KMS-11 (cell line): ENCODE data around the gene CDH22.

Experiments used
- H2AFZ ChIP-seq: fragments of 200-600 bp; sonication (generic); 2 replicates; pipeline ENCODE4 v1.6.1; 2016; ENCODE audit warnings: antibody characterized with exemption, mixed run types, low read depth
- H3K27ac ChIP-seq: fragments of 200-600 bp; sonication (generic); 2 replicates; pipeline ENCODE4 v1.6.1; 2016; ENCODE audit warnings: mild to moderate bottlenecking, mixed run types
- H3K27me3 ChIP-seq: fragments of 200-600 bp; sonication (generic); 2 replicates; pipeline ENCODE4 v1.6.1; 2017; ENCODE audit warnings: mild to moderate bottlenecking, low read depth, mixed run types, moderate library complexity; ENCODE audit not compliant: insufficient read depth
- H3K36me3 ChIP-seq: fragments of 200-600 bp; sonication (generic); 2 replicates; pipeline ENCODE4 v1.6.1; 2017; ENCODE audit warnings: mild to moderate bottlenecking, mixed run types; ENCODE audit not compliant: insufficient read depth
- H3K4me1 ChIP-seq: fragments of 200-600 bp; sonication (generic); 2 replicates; pipeline ENCODE4 v1.6.1; 2016; ENCODE audit warnings: mild to moderate bottlenecking, low read depth, mixed run types; ENCODE audit not compliant: poor library complexity, severe bottlenecking
- H3K4me2 ChIP-seq: fragments of 200-600 bp; sonication (generic); 2 replicates; pipeline ENCODE4 v1.7.0; 2016; ENCODE audit warnings: mild to moderate bottlenecking, mixed run types
- H3K4me3 ChIP-seq: fragments of 200-600 bp; sonication (generic); IDR thresholded peaks from 2 replicates; pipeline ENCODE4 v1.6.1; 2017; ENCODE audit warnings: low read depth, low read length, mixed read lengths; ENCODE audit not compliant: insufficient read depth
- H3K79me2 ChIP-seq: fragments of 200-600 bp; sonication (generic); 2 replicates; pipeline ENCODE4 v1.6.1; 2016; ENCODE audit warnings: low read depth, mixed run types; ENCODE audit not compliant: insufficient read depth
- H3K9ac ChIP-seq: fragments of 200-600 bp; sonication (generic); 2 replicates; pipeline ENCODE4 v1.6.1; 2016; ENCODE audit warnings: mild to moderate bottlenecking, mixed run types
- H4K20me1 ChIP-seq: fragments of 200-600 bp; sonication (generic); 2 replicates; pipeline ENCODE4 v1.6.1; 2016; ENCODE audit warnings: mild to moderate bottlenecking, mixed run types; ENCODE audit not compliant: insufficient read depth
- TF ChIP-seq, protein P1 (sequence below): fragments of 200-600 bp; sonication (generic); conservative IDR thresholded peaks from 2 replicates; pipeline ENCODE4 v1.6.1; 2017; ENCODE audit warnings: low read depth, mild to moderate bottlenecking, antibody characterized with exemption, low read length, moderate library complexity, mixed read lengths

Gene CDH22

DNA sequence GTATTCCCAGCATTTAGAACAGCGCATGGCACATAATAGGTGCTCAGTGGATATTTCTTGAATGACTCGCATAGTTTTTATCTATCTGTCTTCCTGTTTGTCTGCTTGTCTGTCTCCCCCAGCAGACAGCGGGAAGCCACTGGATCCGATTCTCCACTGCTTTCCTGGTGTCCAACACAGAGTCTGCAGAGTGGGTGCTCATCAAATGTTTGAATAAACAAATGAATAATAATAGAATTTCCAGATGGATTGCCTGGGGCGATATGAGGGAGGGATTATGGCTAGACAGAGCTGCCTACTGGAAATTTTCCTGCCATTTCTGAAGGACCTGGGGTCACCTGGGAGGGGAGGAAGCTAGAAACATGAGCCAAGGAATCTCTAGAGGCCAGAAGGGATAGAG lies 18.9 kb downstream of the CDH22 start:
- Histone ChIP-seq H4K20me1 (no peaks in the 10 kb centered on the region), H3K27me3 (peaks cover 94% of the 10 kb centered on the region), H3K4me1 (no peaks in the 10 kb centered on the region), H3K4me3 (no peak overlapping the region), H3K27ac (no peak overlapping the region), H3K79me2 (no peaks in the 10 kb centered on the region), H2AFZ (no peak overlapping the region), H3K9ac (no peak overlapping the region), H3K36me3 (no peaks in the 10 kb centered on the region), H3K4me2 (no peak overlapping the region)
- TF ChIP-seq, protein P1, sequence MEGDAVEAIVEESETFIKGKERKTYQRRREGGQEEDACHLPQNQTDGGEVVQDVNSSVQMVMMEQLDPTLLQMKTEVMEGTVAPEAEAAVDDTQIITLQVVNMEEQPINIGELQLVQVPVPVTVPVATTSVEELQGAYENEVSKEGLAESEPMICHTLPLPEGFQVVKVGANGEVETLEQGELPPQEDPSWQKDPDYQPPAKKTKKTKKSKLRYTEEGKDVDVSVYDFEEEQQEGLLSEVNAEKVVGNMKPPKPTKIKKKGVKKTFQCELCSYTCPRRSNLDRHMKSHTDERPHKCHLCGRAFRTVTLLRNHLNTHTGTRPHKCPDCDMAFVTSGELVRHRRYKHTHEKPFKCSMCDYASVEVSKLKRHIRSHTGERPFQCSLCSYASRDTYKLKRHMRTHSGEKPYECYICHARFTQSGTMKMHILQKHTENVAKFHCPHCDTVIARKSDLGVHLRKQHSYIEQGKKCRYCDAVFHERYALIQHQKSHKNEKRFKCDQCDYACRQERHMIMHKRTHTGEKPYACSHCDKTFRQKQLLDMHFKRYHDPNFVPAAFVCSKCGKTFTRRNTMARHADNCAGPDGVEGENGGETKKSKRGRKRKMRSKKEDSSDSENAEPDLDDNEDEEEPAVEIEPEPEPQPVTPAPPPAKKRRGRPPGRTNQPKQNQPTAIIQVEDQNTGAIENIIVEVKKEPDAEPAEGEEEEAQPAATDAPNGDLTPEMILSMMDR: no peak

DNA sequence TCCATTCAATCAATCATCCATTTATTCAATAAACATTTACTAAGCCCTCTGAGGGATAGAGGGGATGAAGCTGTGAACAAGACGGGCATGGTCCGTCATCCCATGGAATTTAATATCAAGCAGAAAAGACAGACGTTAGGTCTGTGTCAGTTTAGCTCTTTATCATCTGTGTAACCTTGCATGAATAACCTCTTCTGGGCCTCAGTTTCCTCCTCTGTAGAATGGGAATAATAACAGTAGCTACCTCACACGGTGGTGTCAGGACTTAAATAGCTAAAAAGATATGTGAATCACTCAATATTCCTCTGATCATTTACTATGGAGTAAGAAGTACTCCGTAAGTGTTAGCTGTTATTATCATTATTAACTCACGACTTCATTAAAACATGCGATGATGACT lies 21.3 kb downstream of the CDH22 start:
- Histone ChIP-seq H4K20me1 (no peaks in the 10 kb centered on the region), H3K27ac (no peak overlapping the region), H3K4me3 (no peak overlapping the region), H2AFZ (no peak overlapping the region), H3K36me3 (no peaks in the 10 kb centered on the region), H3K4me1 (no peaks in the 10 kb centered on the region), H3K79me2 (no peaks in the 10 kb centered on the region), H3K4me2 (no peak overlapping the region), H3K9ac (no peak overlapping the region), H3K27me3 (peaks cover 95% of the 10 kb centered on the region)
- TF ChIP-seq, protein P1: no peak

DNA sequence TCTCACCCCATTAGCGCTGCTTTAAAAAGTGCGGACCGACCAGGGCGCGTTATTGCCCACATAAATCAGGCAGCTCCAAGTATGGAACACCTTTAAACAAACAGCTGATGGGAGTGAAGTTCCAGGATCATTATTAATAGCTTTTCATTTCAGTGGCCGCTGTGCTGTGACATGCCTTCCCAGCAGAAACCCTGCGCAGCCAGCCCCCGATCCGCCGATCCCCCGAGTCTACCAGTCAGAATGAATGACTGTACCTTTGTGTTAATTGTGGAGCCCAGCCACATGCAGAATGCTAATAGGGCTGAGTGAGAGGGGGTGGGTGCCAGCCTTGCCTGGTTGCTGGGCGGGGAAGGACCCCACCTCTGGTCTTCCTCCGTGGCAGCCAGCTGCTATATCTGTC lies 21.9 kb downstream of the CDH22 start:
- Histone ChIP-seq H4K20me1 (no peaks in the 10 kb centered on the region), H3K27ac (no peak overlapping the region), H3K4me1 (no peaks in the 10 kb centered on the region), H3K4me3 (no peak overlapping the region), H2AFZ (no peak overlapping the region), H3K9ac (no peak overlapping the region), H3K36me3 (no peaks in the 10 kb centered on the region), H3K4me2 (no peak overlapping the region), H3K79me2 (no peaks in the 10 kb centered on the region), H3K27me3 (peaks cover 96% of the 10 kb centered on the region)
- TF ChIP-seq, protein P1: no peak

DNA sequence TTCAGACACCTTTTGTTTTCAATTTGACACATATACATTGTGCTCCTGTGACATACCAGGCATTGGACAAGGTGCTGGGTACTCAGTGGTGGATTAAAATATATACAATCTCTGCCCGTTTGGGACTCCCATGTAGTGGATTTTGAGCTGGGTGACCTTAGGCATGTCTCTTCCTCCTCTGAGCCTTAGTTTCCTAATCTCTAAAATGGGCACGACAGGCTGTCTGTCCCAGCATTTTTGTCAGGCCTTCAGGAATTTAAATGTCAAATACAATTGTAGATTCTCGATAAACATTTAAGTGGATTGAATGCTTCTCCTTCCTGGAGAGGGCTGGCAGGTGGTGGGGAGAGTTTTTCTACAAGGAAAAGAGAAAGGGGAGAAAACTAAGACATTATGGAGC lies 22.6 kb downstream of the CDH22 start:
- Histone ChIP-seq H3K36me3 (no peaks in the 10 kb centered on the region), H3K4me1 (no peaks in the 10 kb centered on the region), H3K79me2 (no peaks in the 10 kb centered on the region), H3K9ac (no peak overlapping the region), H3K4me3 (no peak overlapping the region), H3K27ac (no peak overlapping the region), H2AFZ (no peak overlapping the region), H3K4me2 (no peak overlapping the region), H4K20me1 (no peaks in the 10 kb centered on the region), H3K27me3 (peaks cover 96% of the 10 kb centered on the region)
- TF ChIP-seq, protein P1: no peak

DNA sequence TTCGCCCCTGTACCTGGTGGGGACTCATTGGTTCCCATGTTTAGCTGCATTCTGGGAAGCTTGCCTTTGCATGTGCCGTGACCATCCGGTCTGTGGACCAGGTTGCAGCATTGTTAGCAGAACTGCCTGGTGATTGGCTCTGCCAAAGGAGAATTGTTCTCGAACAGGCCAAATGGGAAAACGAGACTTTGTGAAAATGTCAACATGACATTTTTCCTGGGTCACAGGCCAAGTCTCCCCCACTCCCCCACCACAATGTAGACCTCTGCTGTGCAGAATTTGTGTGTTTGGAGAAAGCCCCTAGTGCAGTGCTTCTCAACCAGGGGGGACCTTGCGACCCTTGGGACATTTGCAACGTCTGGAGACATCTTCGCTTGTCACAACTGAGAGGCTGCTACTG lies 23.2 kb downstream of the CDH22 start:
- Histone ChIP-seq H3K27ac (no peak overlapping the region), H2AFZ (no peak overlapping the region), H3K4me2 (no peak overlapping the region), H4K20me1 (no peaks in the 10 kb centered on the region), H3K36me3 (no peaks in the 10 kb centered on the region), H3K9ac (no peak overlapping the region), H3K4me3 (no peak overlapping the region), H3K4me1 (no peaks in the 10 kb centered on the region), H3K27me3 (peaks cover 93% of the 10 kb centered on the region), H3K79me2 (no peaks in the 10 kb centered on the region)
- TF ChIP-seq, protein P1: no peak
